A673 (cell line): ENCODE measurements around the gene HYAL3.

Source experiments
- CTCF ChIP-seq: fragments of 300-800, 200-600 bp; sonication (generic); conservative IDR thresholded peaks from 2 replicates; pipeline ENCODE4 v1.5.1; 2017; ENCODE audit warnings: low read depth, mild to moderate bottlenecking, antibody characterized with exemption, low read length, moderate library complexity, mixed read lengths
- EZH2 ChIP-seq: fragments of 200-600 bp; sonication (generic); IDR thresholded peaks from 2 replicates; pipeline ENCODE4 v1.6.1; 2017; ENCODE audit warnings: borderline replicate concordance, low read depth, mild to moderate bottlenecking, mixed read lengths, antibody characterized with exemption, low read length; ENCODE audit not compliant: poor library complexity, severe bottlenecking

- TF ChIP-seq CTCF: no peak
- no peak for TF ChIP-seq EZH2
Measured at GRCh38 chr3:50289130-50289529, 10.1 kb downstream of the HYAL3 start.
